Left ventricle myocardium inferior (tissue), 1 donor: ENCODE data around the gene RTP1. TPM values are rescaled to one million over a fixed set of nuclear protein-coding genes. Genes with fewer than 3 reads are reported as not detected.

ENCODE experiments used
- DNase-seq: peaks from one replicate; pipeline ENCODE4 v3.0.0-alpha.2; 2020
- H3K27ac ChIP-seq: fragments of 200-600 bp; replicated peaks from 2 replicates; pipeline ENCODE4 v1.8.0; 2021
- H3K27me3 ChIP-seq: fragments of 200-600 bp; 2 replicates; pipeline ENCODE4 v1.8.0; 2021; ENCODE audit warnings: low read depth
- H3K36me3 ChIP-seq: fragments of 200-600 bp; 2 replicates; pipeline ENCODE4 v1.8.0; 2021
- H3K4me1 ChIP-seq: fragments of 200-600 bp; 2 replicates; pipeline ENCODE4 v1.8.0; 2021
- H3K4me3 ChIP-seq: fragments of 200-600 bp; 2 replicates; pipeline ENCODE4 v1.8.0; 2021; ENCODE audit warnings: mild to moderate bottlenecking, moderate library complexity
- H3K9me3 ChIP-seq: fragments of 200-600 bp; replicated peaks from 2 replicates; pipeline ENCODE4 v1.8.0; 2021
- CTCF ChIP-seq: fragments of 200-600 bp; IDR thresholded peaks from 2 replicates; pipeline ENCODE4 v1.8.0; 2021; ENCODE audit warnings: antibody characterized with exemption, mild to moderate bottlenecking, borderline replicate concordance
- intact Hi-C: fragments of 100-400 bp; cut with micrococcal nuclease; formaldehyde crosslinking; loops from one replicate; pipeline ENCODE4 v1.11.0; 2022
- long read RNA-seq: library from polyadenylated mRNA; unstranded; transcript quantifications from one replicate; pipeline ENCODE4 v2.0.0, GENCODE V29; 2021
- total RNA-seq: library from RNA; stranded (reverse); fragmentation: NEBNext Ultra II Directional; extraction: Animal tissue kit (Norgen Biotek cat#: 25700); gene quantifications from one replicate; pipeline ENCODE4 v1.2.1, GENCODE V29; 2021
- donor health status: DM: no; HTN: yes; CAD: no; lungs with severe emphysema.

RTP1 gene, protein sequence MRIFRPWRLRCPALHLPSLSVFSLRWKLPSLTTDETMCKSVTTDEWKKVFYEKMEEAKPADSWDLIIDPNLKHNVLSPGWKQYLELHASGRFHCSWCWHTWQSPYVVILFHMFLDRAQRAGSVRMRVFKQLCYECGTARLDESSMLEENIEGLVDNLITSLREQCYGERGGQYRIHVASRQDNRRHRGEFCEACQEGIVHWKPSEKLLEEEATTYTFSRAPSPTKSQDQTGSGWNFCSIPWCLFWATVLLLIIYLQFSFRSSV
- not detected for total RNA-seq
- long read RNA-seq = 0 reads

GRCh38 chr3:187197335-187197649 is at the start of gene RTP1:
TSS of gene RTP1 (plus strand) at chr3:187197486. CDS start at chr3:187197516, 30 bp downstream.
- H3K27me3 ChIP-seq = no peaks in the 10 kb centered on the region
- no peak within 1 kb of the TSS for H3K27ac ChIP-seq
- H3K9me3 ChIP-seq = no peaks in the 10 kb centered on the region
- no peaks in the 10 kb centered on the region for H3K4me1 ChIP-seq
- intact Hi-C loops = no loop called here
- TF ChIP-seq CTCF = no peak
- H3K36me3 ChIP-seq = no peaks in the 10 kb centered on the region
- H3K4me3 ChIP-seq = no peak within 1 kb of the TSS
- DNase-seq = no peak

- Histone ChIP-seq H3K4me3 (no peak overlapping the region), H3K27me3 (no peaks in the 10 kb centered on the region), H3K4me1 (no peaks in the 10 kb centered on the region), H3K9me3 (peaks cover 9% of the 10 kb centered on the region), H3K36me3 (no peaks in the 10 kb centered on the region), H3K27ac (no peak overlapping the region)
- no peak for TF ChIP-seq CTCF
- intact Hi-C loops = no loop called here
- DNase-seq = no peak
Observed at GRCh38 chr3:187150186-187150585, 47.1 kb upstream of the RTP1 start.

GRCh38 chr3:187150599-187150998 is 46.7 kb upstream of the RTP1 start:
- Histone ChIP-seq H3K4me1 (no peaks in the 10 kb centered on the region), H3K27me3 (no peaks in the 10 kb centered on the region), H3K27ac (no peak overlapping the region), H3K4me3 (no peak overlapping the region), H3K36me3 (no peaks in the 10 kb centered on the region), H3K9me3 (peaks cover 6% of the 10 kb centered on the region)
- TF ChIP-seq CTCF = no peak
- DNase-seq = no peak
- intact Hi-C loops = no loop called here

- intact Hi-C loops = no loop called here
- no peak for DNase-seq
- TF ChIP-seq CTCF = no peak
- Histone ChIP-seq H3K4me1 (peaks cover 5% of the 10 kb centered on the region), H3K9me3 (peaks cover 14% of the 10 kb centered on the region), H3K27ac (no peak overlapping the region), H3K4me3 (no peak overlapping the region), H3K36me3 (no peaks in the 10 kb centered on the region), H3K27me3 (peaks cover 3% of the 10 kb centered on the region)
Observed at GRCh38 chr3:187161556-187161955, 35.7 kb upstream of the RTP1 start.

- intact Hi-C loops = no loop called here
- no peak for DNase-seq
- peaks cover 14% of the 10 kb centered on the region for H3K9me3 ChIP-seq
- H3K4me1 ChIP-seq = peaks cover 10% of the 10 kb centered on the region
- H3K27me3 ChIP-seq = peaks cover 3% of the 10 kb centered on the region
- H3K4me3 ChIP-seq = no peak overlapping the region
- no peaks in the 10 kb centered on the region for H3K36me3 ChIP-seq
- no peak for TF ChIP-seq CTCF
- H3K27ac ChIP-seq = no peak overlapping the region
Observed at GRCh38 chr3:187162265-187162953, 34.9 kb upstream of the RTP1 start.
